ENCODE measurements around the gene USP48. TPM values are rescaled to one million over a fixed set of nuclear protein-coding genes. Genes with fewer than 3 reads are reported as not detected.
A peak's percentile ranks its signal among the peaks of the same experiment; 100 is the strongest.

The USP48 gene
- total and polyA plus RNA-seq, 2 of the 8 experiments (the other 6 are each of a cell fraction or from before 2014, with no cell fraction given) = 12.8 to 83.5 TPM

DNA sequence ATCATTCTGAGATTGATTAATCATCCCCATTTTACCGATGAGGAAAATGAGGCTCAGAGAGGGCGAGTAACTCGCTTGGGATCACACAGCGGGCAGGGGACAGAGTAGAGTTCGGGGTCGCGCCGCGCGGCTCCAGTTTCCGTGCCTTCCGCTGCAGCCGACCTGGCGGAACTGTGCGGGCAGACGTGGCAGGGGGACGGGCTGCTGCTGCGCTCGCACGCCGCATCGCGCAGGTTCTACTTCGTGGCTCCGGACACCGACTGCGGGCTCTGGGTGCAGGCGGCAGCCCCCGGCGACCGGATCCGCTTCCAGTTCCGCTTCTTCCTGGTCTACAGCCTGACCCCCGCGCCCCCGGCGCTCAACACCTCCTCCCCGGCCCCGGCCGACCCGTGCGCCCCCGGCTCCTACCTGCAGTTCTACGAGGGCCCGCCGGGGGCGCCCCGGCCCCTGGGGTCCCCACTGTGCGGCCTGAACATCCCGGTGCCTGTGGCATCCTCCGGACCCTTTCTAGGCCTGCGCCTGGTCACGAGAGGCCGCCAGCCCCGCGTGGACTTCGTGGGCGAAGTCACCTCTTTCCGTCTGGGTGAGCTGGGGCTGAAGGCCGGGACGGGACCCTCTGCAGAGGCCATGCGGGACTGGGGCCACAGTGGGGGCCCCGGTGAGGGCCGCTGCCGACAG is 31.4 kb upstream of the USP48 start:
- Histone ChIP-seq H3K4me2 (ENCODE audit: insufficient read depth in 1 of 2, low read depth in 2 of 2, low read length in 2 of 2) (peak overlapping the region; percentile 66 to 67), H3K14ac (ENCODE audit: insufficient read length) (no peak overlapping the region), H3K4me3 (ENCODE audit: extremely low read depth in 1 of 4, insufficient read depth in 2 of 4, low read depth in 3 of 4, low read length in 4 of 4) (peak overlapping the region; percentile 48 to 66 (median 58)), H3K27me3 (replicated peaks in 1 of 4; ENCODE audit: control insufficient read depth in 3 of 4, extremely low read depth in 1 of 4, insufficient read depth in 3 of 4, low read length in 3 of 4) (no peaks in the 10 kb centered on the region; a peak in 2 of 7 replicates), H3K23ac (ENCODE audit: insufficient read length) (no peak overlapping the region), H4K91ac (replicated peaks; ENCODE audit: insufficient read length, low read length) (peak overlapping the region; percentile 95), H2BK20ac (ENCODE audit: low read length) (no peak overlapping the region), H3K9me3 (ENCODE audit: insufficient read depth in 2 of 2, low read depth in 1 of 2, low read length in 1 of 2) (no peaks in the 10 kb centered on the region), H3K9ac (replicated peaks in 1 of 4; ENCODE audit: extremely low read depth in 1 of 4, low read depth in 3 of 4, low read length in 3 of 4) (peak overlapping the region; percentile 38 to 71 (median 46)), H3K36me3 (ENCODE audit: control insufficient read depth in 2 of 4, insufficient read depth in 4 of 4, low read length in 3 of 4) (no peaks in the 10 kb centered on the region), H4K8ac (ENCODE audit: extremely low read depth, insufficient read depth, low read length) (peak overlapping the region; percentile 94), H3K56ac (replicated peaks; ENCODE audit: insufficient read length, low read depth, low read length) (no peak overlapping the region), H2AFZ (ENCODE audit: low read length) (0 out of 2 replicates have a peak overlapping the region, but pooled peaks have one; percentile 34), H3K23me2 (ENCODE audit: low read depth, low read length) (no peaks in the 10 kb centered on the region), H2BK15ac (ENCODE audit: low read length) (no peak overlapping the region; the same call in 1 of the 2 replicates), H2BK12ac (ENCODE audit: low read depth, low read length) (peak overlapping the region; percentile 92; the same call in 1 of the 2 replicates), H3K4me1 (replicated peaks in 1 of 4; ENCODE audit: control insufficient read depth in 3 of 4, insufficient read depth in 4 of 4, low read length in 3 of 4) (peaks cover 0 to 11% (median 2%) of the 10 kb centered on the region in 4 experiments; a peak in 5 of 7 replicates), H3K79me1 (ENCODE audit: low read depth, low read length) (no peaks in the 10 kb centered on the region), H4K20me1 (replicated peaks in 1 of 2; ENCODE audit: control insufficient read depth in 1 of 2, insufficient read depth in 2 of 2, low read length in 2 of 2) (no peaks in the 10 kb centered on the region), H2BK5ac (ENCODE audit: low read depth, low read length) (peak overlapping the region; percentile 24; the same call in 1 of the 2 replicates), H4K5ac (ENCODE audit: insufficient read length, low read depth, low read length) (no peak overlapping the region), H3K79me2 (ENCODE audit: control insufficient read depth in 1 of 2, insufficient read depth in 2 of 2, low read length in 2 of 2) (no peaks in the 10 kb centered on the region), H3K18ac (ENCODE audit: extremely low read depth, low read length) (no peak overlapping the region; the same call in none of the 2 replicates), H2BK120ac (replicated peaks; ENCODE audit: low read depth, low read length) (peak overlapping the region; percentile 33), H3K27ac (ENCODE audit: low read depth, low read length) (no peak overlapping the region; the same call in 1 of the 2 replicates), H2AK5ac (ENCODE audit: low read depth, low read length) (0 out of 2 replicates have a peak overlapping the region, but pooled peaks have one; percentile 94), H3K4ac (replicated peaks; ENCODE audit: insufficient read length, low read depth, low read length) (no peak overlapping the region)
- no peak for FAIRE-seq
- WGBS, 2 experiments (ENCODE audit: extremely low coverage in 1 of 2, insufficient coverage in 1 of 2, insufficient read length in 1 of 2, insufficient replicate concordance in 2 of 2, low coverage in 1 of 2, low lambda C conversion rate in 2 of 2, missing lambda C conversion rate in 1 of 2) = 18% methylated on average over 40 of the region's 65 CpGs; no CpG with 5 or more reads in 1 of the 2 experiments
- POLR2A ChIA-PET (ENCODE audit: partially characterized antibody) = interaction anchor here (1.3 kb wide), 1 partner anchor 31 kb away, joined by 5 read pairs; no protein-coding TSS in a partner anchor
- peak; percentile 47 to 91 for DNase-seq (ENCODE audit: low read depth in 1 of 2, low spot score in 2 of 2)
- CTCF ChIA-PET (ENCODE audit: partially characterized antibody) = interaction anchor here (0.7 to 1.9 kb wide), 5 partner anchors 11 to 128 kb away, joined by 3 to 8 read pairs (median 3); no protein-coding TSS in a partner anchor
- TF ChIP-seq SP4 (IDR thresholded peaks at IDR 0.05; ENCODE audit: low read length) = peak; percentile 43; the same call in 1 of the 2 replicates
- no peak for TF ChIP-seq TBP (IDR thresholded peaks at IDR 0.05; ENCODE audit: low read depth, low read length)
- TF ChIP-seq SIN3A (conservative IDR thresholded peaks at IDR 0.05 in 1 of 2, IDR thresholded peaks at IDR 0.05 in 1 of 2; ENCODE audit: low read depth in 1 of 2, low read length in 2 of 2) = no peak
- TF ChIP-seq EZH2 (IDR thresholded peaks at IDR 0.05; ENCODE audit: low read depth, low read length, severe bottlenecking) = no peak
- TF ChIP-seq POU5F1 (IDR thresholded peaks at IDR 0.05; ENCODE audit: low read depth, low read length) = no peak
- TF ChIP-seq, protein P1, sequence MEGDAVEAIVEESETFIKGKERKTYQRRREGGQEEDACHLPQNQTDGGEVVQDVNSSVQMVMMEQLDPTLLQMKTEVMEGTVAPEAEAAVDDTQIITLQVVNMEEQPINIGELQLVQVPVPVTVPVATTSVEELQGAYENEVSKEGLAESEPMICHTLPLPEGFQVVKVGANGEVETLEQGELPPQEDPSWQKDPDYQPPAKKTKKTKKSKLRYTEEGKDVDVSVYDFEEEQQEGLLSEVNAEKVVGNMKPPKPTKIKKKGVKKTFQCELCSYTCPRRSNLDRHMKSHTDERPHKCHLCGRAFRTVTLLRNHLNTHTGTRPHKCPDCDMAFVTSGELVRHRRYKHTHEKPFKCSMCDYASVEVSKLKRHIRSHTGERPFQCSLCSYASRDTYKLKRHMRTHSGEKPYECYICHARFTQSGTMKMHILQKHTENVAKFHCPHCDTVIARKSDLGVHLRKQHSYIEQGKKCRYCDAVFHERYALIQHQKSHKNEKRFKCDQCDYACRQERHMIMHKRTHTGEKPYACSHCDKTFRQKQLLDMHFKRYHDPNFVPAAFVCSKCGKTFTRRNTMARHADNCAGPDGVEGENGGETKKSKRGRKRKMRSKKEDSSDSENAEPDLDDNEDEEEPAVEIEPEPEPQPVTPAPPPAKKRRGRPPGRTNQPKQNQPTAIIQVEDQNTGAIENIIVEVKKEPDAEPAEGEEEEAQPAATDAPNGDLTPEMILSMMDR (IDR thresholded peaks at IDR 0.05; ENCODE audit: control extremely low read depth in 1 of 3, insufficient read depth in 1 of 3, low read depth in 1 of 3, low read length in 3 of 3) = peak; percentile 69 to 78 (median 74)
- TF ChIP-seq KDM5A (IDR thresholded peaks at IDR 0.05; ENCODE audit: low read length) = no peak
- no peak for TF ChIP-seq TAF7 (optimal IDR thresholded peaks at IDR 0.05; ENCODE audit: borderline replicate concordance, low read depth, low read length)
